ENCODE results near the gene MRTFB.

Gene MRTFB

DNA sequence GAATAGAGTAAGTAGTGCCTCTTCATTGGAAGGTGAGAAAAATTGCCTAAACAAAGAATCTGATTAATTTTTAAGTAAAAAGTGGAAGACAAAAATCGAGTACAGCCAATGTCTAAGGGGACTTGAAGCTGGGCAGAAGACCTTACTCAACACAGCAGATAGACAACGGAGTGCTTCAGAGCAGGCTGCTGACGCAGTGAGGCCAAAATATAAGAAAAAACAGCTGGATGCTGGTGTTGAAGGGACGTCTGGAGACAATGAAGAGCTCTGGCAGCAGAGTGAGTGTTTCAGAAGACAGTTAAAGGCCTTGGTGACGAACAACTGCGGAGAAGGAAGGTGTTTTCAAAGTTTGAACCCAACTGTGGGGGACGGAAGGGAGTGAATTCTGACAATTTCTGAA is 169.8 kb downstream of the MRTFB start:
- DNase-seq = no peak

DNA sequence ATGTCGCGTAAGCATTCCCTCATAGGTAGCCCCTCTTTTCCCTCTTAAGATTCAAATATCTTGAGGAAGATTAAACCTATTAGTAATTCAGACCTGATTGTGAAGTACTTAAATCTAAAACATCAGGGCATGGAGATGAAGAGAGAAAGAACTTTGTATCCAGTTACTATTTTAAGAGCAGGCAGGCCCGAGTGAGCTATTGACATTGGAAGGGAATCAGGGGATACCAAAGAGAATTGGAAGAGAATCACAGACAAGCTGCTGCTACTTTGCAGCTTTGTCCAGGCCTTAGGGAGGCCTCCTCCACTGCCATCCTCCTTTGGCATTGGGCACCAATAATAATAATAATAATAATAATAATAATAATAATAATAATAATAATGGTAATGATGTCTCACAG is 170.5 kb downstream of the MRTFB start:
- no peak for DNase-seq

DNA sequence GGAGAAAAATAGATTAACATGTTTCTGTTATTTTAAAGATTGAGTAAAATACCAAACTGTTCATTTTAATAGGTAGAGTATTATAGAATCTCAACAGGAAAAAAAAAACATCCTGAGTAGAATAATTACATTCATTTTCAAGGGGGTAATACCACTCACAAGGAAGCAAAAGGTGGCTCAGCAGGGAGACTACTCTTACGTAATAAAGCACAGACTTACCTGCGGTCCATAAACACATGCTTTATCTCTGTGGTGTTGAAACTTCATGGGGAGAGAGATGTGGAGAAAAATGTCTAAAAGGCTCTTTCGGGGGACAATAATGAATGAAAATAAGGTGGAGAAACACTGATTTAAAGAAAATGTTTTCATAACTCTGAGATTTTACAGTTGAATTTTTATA is 171.7 kb downstream of the MRTFB start:
- no peak for DNase-seq

DNA sequence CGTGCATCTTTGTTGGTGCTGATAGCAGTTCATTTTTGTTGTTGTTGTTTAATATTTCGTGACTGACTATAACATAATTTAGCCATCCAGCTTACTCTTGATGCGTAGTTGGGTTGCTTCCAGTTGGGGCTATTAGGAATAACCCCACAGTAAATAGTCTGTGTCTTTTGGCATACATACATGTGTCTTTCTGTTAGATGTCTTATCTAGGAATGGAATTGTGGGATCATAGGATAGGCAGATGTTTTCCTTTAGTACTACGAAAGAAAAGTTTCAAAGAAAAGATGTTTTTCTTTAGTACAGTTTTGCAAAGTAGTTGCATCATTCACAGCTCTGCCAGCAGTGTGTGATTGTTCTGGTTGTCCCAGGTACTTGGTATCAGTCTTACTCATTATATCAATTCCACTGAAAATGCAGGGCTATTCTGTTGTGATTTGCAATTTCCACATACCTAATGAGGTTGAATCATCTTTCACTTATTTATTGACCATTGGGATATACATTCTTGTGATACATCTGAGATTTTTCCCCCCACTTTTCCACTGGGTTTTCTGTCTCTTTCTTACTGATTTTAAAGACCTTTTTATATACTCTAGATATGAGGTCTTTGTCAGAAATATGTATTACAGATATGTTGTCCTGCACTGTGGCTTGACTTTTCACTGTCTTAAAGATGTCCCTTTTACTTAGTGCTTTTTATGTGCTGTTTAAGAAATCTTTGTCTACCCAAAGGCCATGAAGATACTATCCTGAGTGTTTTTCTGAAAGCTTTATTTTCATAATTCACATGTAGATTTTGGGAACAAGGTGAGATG is 173.3 kb downstream of the MRTFB start:
- DNase-seq = no peak

DNA sequence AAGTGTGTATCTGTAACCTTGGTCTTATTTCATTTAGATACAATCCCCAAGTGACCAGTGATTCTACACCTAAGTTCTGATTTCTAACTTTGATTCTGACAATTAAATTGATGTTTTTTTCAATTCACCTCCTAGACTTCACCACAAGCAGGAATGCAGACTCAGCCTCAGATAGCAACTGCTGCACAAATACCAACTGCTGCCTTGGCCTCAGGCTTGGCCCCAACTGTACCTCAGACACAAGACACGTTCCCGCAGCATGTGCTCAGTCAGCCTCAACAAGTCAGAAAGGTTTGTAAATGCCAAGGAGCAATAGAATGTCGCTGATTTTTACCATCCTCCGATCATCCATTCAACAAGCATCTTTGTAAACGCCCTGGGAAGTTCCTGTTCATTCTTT is 177.7 kb downstream of the MRTFB start:
- DNase-seq = no peak

DNA sequence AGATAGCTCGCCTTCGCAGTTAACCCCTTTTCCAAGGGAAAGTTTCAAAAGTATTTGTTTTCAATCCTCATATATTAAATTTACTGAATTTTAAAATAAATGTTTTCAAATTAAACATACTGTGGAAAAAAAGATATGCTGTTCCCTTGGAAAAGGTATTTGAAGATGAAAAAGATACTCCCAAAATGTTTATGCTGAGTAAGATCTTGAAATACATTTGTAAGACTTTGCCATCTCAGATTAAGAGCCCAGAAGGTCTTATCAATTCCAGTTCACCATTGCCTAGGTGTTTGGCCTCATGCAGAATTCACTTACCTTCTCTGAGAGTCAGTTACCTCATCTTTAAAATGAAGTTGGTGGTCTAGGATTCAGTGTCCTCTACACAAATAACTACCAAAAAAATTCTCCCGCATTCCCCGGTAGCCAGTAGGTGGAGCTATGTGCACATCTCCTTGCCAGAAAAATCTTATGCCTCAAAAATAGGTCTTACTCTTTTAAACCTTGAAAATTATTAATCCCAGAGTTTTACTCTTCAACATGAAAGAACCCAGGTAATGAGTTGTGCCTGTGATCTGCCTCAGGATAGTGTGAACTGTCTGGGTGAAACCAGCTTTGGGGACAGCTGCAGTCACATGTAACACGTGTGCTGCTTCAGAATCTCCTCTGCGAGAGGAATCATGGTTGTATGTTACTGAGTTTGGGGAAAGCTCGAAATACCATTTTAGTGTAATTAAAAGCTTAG is 178.3 kb downstream of the MRTFB start:
- DNase-seq = peak; percentile 36

DNA sequence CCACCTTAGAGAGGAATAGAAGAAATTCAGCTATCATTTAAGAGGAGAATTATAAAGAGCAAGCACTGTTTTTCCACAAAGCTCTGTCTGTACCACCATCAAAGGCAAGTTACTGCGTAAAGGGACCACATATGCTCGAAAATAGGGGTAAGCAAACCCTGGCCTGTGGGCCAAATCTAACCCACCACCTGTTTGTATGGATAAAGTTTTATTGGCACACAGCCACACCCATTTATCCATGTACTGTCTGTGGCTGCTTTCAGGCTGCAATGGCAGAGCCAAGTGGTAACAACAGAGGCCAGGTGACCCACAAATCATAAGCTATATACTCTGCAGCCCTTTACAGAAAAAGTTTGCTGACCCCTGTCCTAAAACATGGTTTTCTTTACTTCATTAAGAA is 180.3 kb downstream of the MRTFB start:
- no peak for DNase-seq

DNA sequence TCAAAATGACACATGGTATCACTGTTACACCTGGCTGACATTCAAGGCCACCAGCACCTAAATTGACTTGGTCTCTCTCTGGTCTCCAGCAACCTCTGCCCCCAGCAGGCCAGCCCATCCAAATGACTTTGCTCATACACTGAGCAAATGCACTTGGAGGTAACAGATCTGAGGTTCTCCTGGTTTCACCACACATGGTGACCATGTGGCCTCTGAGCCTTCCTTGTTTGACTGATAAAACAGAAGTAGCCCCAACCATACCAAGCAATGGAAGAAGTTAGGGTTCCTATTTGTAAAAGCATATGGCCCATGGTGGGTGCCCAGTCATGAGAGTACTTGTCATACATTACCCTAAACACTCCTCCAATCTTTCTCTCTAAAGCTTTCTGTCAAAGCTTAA is 181.7 kb downstream of the MRTFB start:
- no peak for DNase-seq

DNA sequence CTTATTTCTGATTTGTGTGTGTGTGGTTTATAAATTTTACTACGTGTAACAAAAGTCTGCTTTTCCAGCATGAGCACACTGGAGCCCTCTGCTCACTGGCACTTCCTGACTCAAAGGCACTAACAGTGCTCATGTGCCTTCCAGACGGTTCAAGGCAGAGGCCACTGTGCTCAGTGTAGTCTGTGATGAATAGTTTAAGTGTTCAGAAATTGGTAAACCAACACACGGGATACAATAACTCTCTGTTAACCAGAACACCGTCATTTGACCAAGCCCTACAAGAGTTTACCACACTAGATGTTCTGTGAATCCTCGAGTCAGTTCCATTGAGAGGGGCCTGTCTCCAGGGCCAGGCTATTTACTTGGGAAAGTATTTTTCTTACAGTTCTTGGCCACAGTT is 191.9 kb downstream of the MRTFB start:
- DNase-seq = no peak

DNA sequence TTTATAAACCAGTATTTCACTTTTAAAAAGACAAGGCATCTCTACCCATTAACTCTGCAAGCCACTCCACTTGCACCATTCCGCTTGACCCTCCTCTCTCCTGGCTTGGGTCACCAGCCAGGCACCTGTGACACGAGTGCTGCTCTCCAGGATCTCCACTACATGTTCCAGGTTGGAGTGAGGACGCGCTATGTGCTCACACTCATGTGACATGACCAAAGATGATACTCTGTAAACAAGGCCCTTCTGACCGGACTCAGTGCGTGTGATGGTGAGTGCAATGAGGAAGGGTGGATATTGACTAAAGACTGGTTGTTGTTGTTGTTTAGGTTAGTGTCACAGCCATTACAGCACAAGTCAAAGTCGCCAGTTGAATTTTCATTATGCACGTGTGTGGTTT is 192.7 kb downstream of the MRTFB start:
- DNase-seq = no peak

DNA sequence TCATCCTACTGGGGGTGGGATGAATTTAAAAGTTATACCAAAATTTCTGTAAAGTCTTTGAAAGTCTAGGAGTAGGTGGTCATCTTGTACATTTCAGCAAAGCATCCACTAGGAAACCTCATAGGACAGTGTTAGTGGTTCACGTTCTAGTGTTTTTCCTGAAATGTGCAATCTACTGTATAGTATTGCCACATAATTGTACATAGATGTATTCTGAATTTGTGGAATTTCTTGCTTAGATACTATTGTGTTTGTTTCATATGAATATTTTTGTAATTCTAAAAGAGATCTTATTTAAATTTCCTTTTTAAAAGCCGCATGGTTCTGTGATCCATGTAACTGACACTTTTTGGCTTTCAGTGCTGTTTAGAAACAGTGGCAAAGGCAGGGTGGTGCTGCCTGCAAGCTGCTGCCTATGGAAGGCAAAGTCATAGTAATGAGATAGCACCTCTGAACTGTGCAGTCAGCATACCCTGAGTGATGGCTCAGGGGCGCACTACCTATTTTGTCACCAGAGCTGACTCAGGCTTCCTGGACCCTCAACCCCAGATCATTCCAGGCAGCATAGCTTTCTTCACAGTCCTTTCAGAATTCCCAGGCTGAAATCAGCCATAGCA is 193.3 kb downstream of the MRTFB start:
- no peak for DNase-seq

DNA sequence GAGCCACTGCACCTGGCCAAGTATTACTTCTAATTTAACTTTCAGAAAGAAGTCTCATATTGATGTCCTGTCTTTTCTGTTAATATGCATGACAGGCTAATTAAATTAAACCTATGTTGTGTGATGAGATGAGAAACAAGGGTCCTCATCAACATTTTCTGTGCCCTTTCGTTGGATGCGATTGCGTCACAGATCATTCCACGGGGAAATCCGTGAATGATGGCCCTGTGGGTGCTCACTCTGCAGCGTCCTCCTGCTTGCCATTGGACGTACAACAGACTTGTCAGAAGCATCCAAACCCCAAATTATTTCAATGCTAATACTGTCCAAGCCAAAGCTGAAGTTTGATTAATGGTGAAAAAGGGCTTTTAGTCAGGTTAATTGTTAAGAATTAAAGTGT is 197.0 kb downstream of the MRTFB start:
- DNase-seq = no peak

DNA sequence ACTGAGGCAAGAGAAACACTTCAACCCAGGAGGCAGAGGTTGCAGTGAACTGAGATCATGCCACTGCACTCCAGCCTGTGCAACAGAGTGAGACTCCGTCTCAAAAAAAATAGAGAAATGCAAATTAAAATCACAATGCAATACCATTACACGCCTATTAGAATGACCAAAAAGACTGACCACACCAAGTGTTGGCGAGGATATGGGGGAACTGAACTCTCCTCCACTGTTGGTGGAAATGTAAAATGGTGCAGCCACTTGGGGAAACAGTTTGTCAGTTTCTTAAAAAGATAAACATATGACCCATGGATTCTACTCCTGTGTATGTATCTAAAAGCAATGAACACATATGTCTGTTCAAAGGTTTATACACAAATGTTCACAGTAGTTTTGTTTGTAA is 204.8 kb downstream of the MRTFB start:
- no peak for DNase-seq

DNA sequence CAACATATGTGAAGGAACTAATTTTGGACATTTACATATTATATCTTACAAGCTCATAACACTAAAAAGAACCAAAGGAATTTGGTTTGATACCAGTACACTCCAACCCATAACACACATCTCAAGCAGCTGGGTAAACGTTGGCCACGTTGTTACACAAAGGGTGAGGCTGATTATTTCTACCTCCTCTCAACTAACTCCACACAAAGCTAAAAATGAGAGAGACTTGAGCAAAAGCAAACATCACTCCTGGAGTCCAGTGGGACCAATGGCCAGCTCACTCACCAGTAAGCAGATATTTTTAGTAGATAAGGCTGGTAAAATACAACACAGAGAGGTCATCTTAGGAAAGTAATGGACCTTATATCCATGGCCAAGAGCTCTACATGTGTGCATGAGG is 207.6 kb downstream of the MRTFB start:
- no peak for DNase-seq

DNA sequence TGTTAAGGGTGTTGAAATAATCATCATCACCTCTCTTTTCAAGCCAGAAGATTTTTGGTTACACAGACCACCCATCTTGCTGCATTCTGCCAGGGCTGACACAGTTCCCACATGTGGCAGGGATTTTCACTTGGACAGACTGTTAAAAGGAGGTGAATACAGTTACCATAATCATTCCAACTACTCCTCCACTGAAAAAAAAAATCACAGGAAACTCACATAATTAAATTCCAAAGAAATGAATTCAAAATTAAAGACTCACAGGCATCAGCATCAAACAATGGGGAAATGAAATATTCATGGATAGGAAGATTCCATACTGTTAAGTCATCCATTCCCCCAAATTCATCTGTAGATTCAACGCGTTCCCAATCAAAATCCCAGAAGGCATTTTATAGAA is 209.4 kb downstream of the MRTFB start:
- DNase-seq = no peak

DNA sequence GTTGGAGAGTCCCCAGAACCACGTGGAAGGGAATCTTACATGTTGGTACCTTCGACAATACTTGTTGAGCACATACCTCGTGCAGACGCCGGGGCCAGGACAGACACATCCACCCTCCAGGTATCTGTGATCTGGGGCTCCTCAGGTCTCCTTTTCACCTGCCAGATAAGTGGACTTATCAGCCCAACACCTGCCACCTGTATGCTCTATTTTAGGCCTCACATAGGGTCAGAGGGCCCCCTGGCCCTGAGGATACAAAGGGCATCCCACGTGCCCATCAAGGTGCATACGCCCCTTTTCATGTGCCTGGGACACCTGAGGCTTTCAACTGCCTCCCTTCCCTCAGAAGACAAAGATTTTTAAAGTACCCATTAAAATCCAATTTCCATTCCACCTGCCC is 212.7 kb downstream of the MRTFB start:
- DNase-seq = no peak

DNA sequence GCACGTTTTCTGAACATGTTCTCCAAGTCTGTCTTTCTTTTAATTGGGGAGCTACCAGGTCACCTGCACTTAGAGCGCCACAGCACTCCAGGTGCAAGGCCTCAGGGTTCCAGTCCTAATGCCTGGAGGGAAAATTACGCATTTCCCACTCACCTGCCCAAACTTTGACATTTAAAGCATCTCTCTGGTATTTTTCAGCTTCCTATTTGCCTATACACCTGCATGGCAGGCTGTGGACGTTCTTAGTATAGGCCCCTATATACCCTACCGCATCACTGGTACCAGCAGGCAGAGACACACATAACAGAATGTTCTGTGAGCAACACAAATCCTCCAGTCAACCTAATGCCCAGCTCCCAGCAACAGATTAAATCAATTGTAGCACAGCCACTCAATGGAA is 213.3 kb downstream of the MRTFB start:
- peak; percentile 39 for DNase-seq

DNA sequence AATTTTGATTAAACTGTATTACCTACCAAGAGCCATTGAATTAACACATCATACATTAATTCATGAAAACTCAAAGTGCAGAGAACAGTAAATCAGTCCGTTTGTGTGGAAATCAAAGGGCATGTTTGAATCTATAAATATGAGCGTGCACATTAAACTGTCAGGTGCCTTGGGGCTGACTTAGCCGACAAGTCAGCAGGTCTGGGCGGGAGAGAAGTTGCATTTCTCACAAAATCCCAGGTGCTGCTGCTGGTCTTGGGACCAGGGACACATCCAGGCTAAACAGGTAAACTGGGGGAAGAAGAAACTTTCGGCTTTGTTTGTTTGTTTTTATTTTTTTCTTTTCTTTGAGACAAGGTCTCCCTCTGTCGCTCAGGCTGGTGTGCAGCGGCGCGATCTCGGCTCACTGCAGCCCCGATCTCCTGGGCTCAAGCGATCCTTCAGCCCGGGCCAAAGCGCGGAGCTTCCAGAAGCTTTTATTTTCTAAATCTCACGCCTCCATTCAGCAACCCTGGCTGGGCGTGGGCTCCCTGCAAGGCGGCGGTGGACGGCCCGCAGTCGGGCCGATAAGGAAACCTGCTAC is 213.9 kb downstream of the MRTFB start:
- peak; percentile 77 for DNase-seq

DNA sequence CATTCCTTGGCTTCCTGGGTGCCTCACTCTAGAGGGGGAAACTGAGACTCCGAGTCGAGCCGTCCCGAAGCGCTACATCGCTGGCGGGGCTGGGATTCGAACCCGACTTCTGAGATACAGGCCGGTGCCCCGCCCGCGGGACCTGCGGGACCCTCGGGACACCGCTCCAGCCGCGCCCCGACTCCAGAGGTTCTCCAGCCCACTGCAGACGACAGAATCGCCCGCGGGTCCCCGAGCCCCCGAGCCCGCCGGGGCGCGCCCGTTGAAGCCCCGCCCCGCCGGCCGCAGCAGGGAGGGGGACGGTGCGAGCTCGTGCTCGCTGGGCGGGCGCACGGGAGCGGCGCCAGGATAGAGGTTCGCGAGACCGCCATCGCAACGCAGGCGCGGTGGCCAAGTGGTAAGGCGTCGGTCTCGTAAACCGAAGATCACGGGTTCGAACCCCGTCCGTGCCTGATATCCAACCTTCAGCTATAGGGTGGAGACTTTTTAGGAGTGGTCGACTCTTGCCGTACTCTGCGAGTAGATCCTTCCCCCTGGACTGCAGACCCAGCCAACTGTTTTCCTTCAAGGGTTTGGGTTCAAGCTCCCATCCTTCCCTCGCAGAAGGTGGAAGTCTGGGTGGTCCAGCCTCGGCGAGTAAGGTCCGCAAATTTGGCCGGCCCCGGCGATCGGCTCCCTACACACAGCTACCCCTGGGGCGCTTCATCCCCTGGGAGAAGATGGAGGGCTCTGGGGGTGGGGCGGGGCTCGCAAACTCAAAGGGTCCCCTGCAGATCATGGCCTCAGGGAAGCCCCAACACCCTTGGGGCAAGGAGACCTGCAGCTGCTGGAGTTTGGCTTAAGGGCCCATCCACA is 214.6 kb downstream of the MRTFB start:
- peak; percentile 83 for DNase-seq

DNA sequence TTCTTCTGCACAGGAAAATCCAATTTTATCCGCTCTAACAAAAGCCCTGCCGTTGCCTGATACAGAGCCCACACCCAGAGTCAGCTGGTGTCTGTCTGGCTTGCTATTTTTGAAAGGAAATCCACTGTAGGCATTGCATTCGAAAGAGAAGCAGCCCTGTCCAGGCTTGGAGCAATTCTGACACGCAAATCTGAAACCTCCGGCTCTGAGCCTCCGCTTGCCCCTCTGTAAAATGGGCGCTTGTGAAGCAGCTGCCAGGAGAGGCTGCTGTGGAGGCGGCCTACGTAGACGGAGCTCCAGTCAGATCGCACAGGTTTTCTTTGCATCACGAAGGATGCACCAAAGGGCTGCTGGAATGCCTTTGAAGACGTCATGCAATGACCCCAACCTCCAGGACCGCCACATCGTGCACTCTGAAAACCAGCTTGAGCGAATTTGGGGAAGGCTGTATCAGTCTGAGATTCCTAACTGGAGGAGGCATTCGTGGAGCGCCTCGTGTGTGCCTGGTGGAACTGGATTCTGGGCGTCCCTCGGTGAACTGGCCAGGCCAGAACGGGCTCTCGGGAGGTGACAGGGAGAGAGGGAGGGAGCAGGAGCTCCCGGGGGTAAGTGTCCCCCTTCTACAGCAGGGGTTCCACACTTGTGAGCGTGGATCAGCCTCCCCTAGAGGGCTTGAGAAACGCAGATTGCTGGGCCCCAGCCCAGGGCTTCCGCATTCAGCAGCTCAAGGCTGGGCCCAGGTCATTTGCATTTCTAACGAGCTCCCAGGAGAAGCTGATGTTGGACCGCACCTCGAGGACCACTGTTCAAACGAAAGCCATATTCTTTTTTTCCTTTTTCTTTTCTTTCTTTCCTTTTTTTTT is 215.5 kb downstream of the MRTFB start:
- DNase-seq = no peak

DNA sequence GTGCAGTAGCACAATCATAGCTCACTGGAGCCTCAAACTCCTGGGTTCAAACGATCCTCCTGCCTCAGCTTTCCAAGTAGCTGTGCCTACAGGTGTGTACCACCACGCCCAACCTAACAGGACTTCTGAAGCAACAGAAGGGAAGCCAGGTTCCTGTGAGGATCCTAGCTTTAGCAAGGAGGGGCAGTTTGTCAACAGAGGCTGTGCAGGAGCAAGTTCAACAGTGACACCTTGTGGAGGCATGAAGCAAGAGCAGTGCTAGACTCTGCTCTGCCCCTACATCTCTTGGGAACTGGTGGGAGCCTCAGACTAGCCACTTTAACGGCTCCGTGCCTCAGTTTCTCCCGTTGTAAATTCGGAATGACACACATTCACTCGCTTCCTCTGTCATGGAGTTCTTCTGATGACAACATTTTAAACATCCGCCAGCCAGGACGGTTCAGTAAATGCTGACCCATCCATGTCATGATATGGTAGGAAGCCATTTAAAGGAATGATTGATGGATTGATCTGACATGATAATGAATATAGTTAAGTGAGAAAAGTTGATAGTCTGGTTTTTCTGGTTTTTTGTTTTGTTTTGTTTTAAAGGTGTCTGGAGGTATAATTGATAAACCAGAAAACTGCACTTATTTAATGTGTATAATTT is 218.7 kb downstream of the MRTFB start:
- peak; percentile 68 for DNase-seq
